Lung (tissue), 12 donors: Measurements from ENCODE around the gene ASTN2. TPM values are rescaled to one million over a fixed set of nuclear protein-coding genes. Genes with fewer than 3 reads are reported as not detected.

Experiments used
- ATAC-seq: fragments of 200-7000 bp; cut with Tn5 transposase; one replicate; pipeline ENCODE4 v1.9.1; 2020; ENCODE audit warnings: moderate number of reproducible peaks; ENCODE audit not compliant: insufficient read depth, low FRiP score
- DNase-seq, 3 donors: peaks; one replicate each; pipeline ENCODE4 v3.0.0-alpha.2; 2013 to 2017
- H3K27ac ChIP-seq, 2 donors: one replicate each; pipeline ENCODE4 v1.5.1; 2013; ENCODE audit warnings: mild to moderate bottlenecking in 2 of 2, moderate library complexity in 2 of 2, control low read depth in 1 of 2, inconsistent platforms in 1 of 2, low read depth in 1 of 2, low read length in 1 of 2
- H3K27me3 ChIP-seq, 3 donors: one replicate each; pipeline ENCODE4 v1.5.1; 2013; ENCODE audit warnings: low read length in 2 of 3; ENCODE audit not compliant: control insufficient read depth in 3 of 3, insufficient read depth in 3 of 3
- H3K36me3 ChIP-seq, 4 donors: one replicate each; pipeline ENCODE4 v1.5.1; 2013; ENCODE audit warnings: low read length in 4 of 4, mild to moderate bottlenecking in 1 of 4, moderate library complexity in 1 of 4; ENCODE audit not compliant: control insufficient read depth in 4 of 4, insufficient read depth in 4 of 4
- H3K4me1 ChIP-seq, 5 donors: one replicate each; pipeline ENCODE4 v1.5.1; 2013; ENCODE audit warnings: low read length in 5 of 5, mild to moderate bottlenecking in 2 of 5, moderate library complexity in 1 of 5; ENCODE audit not compliant: control insufficient read depth in 5 of 5, insufficient read depth in 5 of 5
- H3K4me3 ChIP-seq: one replicate; pipeline ENCODE4 v1.5.1; 2013; ENCODE audit warnings: mild to moderate bottlenecking, control low read depth, moderate library complexity
- H3K9ac ChIP-seq, 2 donors: one replicate each; pipeline ENCODE4 v1.5.1; 2013; ENCODE audit warnings: low read length in 2 of 2, control low read depth in 1 of 2; ENCODE audit not compliant: insufficient read depth in 1 of 2
- H3K9me3 ChIP-seq, 4 donors: one replicate each; pipeline ENCODE4 v1.5.1; 2013; ENCODE audit warnings: low read length in 3 of 4, mild to moderate bottlenecking in 1 of 4, moderate library complexity in 1 of 4; ENCODE audit not compliant: control insufficient read depth in 4 of 4, insufficient read depth in 3 of 4
- WGBS, 2 donors: extraction: QIAGEN DNeasy Blood & Tissue Kit; methylation state at CpG; one replicate each; pipeline ENCODE4 v1.1.7; 2013; 5-methylcytosine and 5-hydroxymethylcytosine counted together
- polyA plus RNA-seq, 2 donors: library from polyadenylated mRNA; stranded (reverse); fragments of 200-250 nt; gene quantifications; one replicate each; pipeline ENCODE4 v1.2.1, GENCODE V29; 2013
- total RNA-seq, 2 donors: library from RNA; depleted of rRNA in 1 of 2; stranded (reverse); fragments of >200 nt in 1 of 2; gene quantifications; one replicate each; pipeline ENCODE4 v1.2.1, GENCODE V29; 2014 to 2021
- TF ChIP-seq, protein P1 (sequence below): IDR thresholded peaks from 2 replicates; pipeline ENCODE4 v1.5.1; 2012; ENCODE audit warnings: mild to moderate bottlenecking; ENCODE audit errors: control extremely low read depth, extremely low read depth
- donor health status: control.
- donor health status: control.
- donor health status: Bipolar disorder and iron deficiency.
- donor health status: healthy.
- donor health status: DM: yes; HTN: yes; CAD: no.

ASTN2 gene
- total and polyA plus RNA-seq, 4 donors, result 1.4 to 7.0 (median 3.3) TPM

DNA sequence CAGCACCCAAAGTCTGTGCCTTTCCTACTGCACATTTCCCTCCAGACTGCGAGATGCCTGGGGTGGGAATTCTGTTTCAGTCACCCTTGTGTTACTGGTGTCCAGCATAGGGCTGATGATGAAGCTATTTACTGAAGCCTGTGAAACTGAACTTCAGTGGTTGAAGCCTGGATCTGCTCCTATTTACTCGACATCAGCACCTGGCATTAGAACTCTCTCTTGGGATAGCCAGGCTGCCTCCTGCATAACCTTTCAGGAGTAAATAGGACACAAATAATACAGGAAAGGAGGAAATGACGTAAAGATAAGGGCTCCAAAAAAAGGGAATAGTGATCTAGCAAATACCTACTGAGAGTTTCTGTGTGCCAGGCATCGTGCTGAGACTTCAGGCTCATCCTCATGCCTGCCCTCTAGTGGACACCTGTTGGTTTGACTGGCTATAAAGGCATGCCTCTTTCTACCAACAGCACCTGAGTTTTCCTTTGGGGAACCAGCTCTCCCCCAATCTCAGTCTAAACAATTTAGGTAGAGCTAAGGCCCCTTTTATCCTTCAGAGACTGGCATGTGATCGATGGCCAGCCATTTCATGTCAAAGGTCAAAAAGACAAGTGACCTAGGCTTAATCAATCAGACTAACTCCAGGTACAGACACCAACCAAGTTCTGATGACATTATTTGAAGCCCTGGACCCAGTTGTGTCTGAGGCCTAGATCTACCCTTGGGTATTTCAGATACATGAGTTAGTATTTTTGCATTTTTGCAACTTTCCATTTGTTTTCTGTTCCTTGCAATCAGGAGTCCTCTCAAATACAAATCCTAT, 919.8 kb downstream of the ASTN2 start:
- DNase-seq, result no peak
- H3K27me3 ChIP-seq, result no peaks in the 10 kb centered on the region
- no peak overlapping the region for H3K27ac ChIP-seq
- TF ChIP-seq, protein P1, sequence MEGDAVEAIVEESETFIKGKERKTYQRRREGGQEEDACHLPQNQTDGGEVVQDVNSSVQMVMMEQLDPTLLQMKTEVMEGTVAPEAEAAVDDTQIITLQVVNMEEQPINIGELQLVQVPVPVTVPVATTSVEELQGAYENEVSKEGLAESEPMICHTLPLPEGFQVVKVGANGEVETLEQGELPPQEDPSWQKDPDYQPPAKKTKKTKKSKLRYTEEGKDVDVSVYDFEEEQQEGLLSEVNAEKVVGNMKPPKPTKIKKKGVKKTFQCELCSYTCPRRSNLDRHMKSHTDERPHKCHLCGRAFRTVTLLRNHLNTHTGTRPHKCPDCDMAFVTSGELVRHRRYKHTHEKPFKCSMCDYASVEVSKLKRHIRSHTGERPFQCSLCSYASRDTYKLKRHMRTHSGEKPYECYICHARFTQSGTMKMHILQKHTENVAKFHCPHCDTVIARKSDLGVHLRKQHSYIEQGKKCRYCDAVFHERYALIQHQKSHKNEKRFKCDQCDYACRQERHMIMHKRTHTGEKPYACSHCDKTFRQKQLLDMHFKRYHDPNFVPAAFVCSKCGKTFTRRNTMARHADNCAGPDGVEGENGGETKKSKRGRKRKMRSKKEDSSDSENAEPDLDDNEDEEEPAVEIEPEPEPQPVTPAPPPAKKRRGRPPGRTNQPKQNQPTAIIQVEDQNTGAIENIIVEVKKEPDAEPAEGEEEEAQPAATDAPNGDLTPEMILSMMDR, result no peak
- H3K9me3 ChIP-seq, result no peaks in the 10 kb centered on the region
- H3K4me1 ChIP-seq, result peaks cover 0 to 10% (median 1%) of the 10 kb centered on the region in 5 donors
- ATAC-seq, result no peak
- H3K36me3 ChIP-seq, result no peaks in the 10 kb centered on the region
- 60 to 67% methylated on average over 5 of the region's 5 CpGs for WGBS, 2 donors
- no peak overlapping the region for H3K9ac ChIP-seq
- no peak overlapping the region for H3K4me3 ChIP-seq

DNA sequence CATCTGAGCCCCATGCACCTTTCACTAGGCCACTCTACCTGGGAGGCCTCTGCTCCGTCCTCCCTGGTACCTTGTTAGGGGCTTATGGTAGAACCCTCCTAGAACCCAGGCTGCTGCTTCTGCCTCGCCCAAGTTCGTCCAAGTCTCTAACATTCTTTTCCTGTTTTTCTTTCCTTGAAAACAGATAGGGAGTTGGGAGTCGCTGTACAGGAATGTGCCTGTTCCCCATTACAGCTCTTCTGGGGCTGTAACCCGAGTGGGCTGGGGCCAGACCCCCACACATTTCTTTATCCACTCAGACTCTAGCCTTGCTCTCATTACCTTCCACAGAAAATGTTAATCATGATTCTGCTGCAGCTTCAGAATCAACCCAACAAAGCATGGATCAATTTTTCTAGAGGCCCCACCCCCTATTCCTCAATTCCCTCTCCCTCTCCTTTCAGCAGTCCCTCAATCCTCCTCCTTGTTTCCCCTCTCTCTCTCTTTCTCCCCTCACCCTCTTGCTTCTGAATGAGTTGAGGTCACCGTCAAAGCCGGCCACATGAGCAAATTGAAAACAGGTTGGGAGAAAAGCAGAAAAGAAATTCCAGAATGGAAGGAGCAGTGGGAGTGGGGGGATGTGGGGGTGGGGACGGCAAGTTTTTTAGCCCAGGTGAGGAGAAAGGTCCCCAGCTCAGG, 921.5 kb downstream of the ASTN2 start:
- no peak overlapping the region for H3K27ac ChIP-seq
- no peak for DNase-seq
- H3K27me3 ChIP-seq, result no peaks in the 10 kb centered on the region
- no peaks in the 10 kb centered on the region for H3K9me3 ChIP-seq
- H3K4me1 ChIP-seq, result peaks cover 0 to 10% (median 1%) of the 10 kb centered on the region in 5 donors
- H3K9ac ChIP-seq, result no peak overlapping the region
- H3K36me3 ChIP-seq, result no peaks in the 10 kb centered on the region
- WGBS, 2 donors, result 76 to 86% methylated on average over 8 of the region's 8 CpGs
- TF ChIP-seq, protein P1, result no peak
- no peak overlapping the region for H3K4me3 ChIP-seq
- no peak for ATAC-seq

DNA sequence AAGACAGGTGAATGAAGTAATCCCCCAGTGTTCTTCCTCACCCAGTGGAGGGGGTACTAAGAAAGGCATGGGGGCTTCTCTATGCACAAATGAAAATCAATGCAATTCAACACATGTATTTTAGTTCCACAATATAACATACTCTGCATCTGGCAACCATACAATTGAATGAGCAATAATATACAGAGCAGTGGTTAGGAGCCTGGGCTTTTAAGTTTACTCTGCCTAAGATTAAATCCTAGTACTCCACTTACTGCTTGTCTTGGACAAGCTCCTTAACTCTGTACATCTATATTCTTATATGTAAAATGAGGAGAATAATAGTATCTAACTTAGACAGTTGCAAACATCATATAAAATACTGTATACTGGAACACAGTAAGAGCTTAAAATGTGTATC, 923.2 kb downstream of the ASTN2 start:
- H3K27me3 ChIP-seq, result no peaks in the 10 kb centered on the region
- no peaks in the 10 kb centered on the region for H3K36me3 ChIP-seq
- no peak overlapping the region for H3K4me3 ChIP-seq
- no peaks in the 10 kb centered on the region for H3K9me3 ChIP-seq
- TF ChIP-seq, protein P1, result no peak
- no peak for ATAC-seq
- no peak overlapping the region for H3K9ac ChIP-seq
- H3K4me1 ChIP-seq, result peaks cover 0 to 1% (median 0%) of the 10 kb centered on the region in 5 donors
- DNase-seq, result no peak
- no peak overlapping the region for H3K27ac ChIP-seq
